Motor neuron (in vitro differentiated cells): ENCODE results near the gene C15orf61. TPM values are rescaled to one million over a fixed set of nuclear protein-coding genes. Genes with fewer than 3 reads are reported as not detected.

Experiments used
- ATAC-seq, 8 experiments: fragments of 200-7000 bp; cut with Tn5 transposase; replicated peaks in 6 of 8; 2 replicates each; pipeline ENCODE4 v1.8.0; 2021; ENCODE audit warnings: mild to moderate bottlenecking in 8 of 8, moderate library complexity in 8 of 8
- H3K27ac ChIP-seq, 2 donors: fragments of 250-450 bp; sonication (Bioruptor Pico); 2 replicates each; pipeline ENCODE4 v1.9.0; 2021; ENCODE audit warnings: antibody characterized with exemption in 2 of 2, mild to moderate bottlenecking in 2 of 2, moderate library complexity in 1 of 2
- H3K4me1 ChIP-seq, 2 donors: fragments of 250-450 bp; sonication (Bioruptor Pico); replicated peaks in 1 of 2; 2 replicates each; pipeline ENCODE4 v1.6.1; 2021; ENCODE audit warnings: antibody characterized with exemption in 2 of 2, mild to moderate bottlenecking in 2 of 2, moderate library complexity in 1 of 2
- H3K4me3 ChIP-seq, 5 donors: fragments of 250-450 bp; sonication (Bioruptor Pico); 2 replicates each; pipeline ENCODE4 v1.9.0; 2021; ENCODE audit warnings: antibody characterized with exemption in 5 of 5, mild to moderate bottlenecking in 5 of 5, moderate library complexity in 4 of 5
- WGBS, 10 experiments: fragments of 450-650 bp; shearing (Covaris generic); methylation state at CpG; one replicate each; pipeline ENCODE4 v1.0.0; 2022; 5-methylcytosine and 5-hydroxymethylcytosine counted together
- in situ Hi-C, 9 experiments: fragments of 400-800 bp; cut with MboI; loops; one replicate each; pipeline ENCODE4 v1.15.0; 2021; ENCODE audit warnings: low sequenced_read_pairs in 9 of 9, low pct_unique_long_range_greater_than_20kb in 2 of 9; ENCODE audit not compliant: unreplicated experiment in 9 of 9
- total RNA-seq, 8 experiments: library from RNA; unstranded; fragments of 300-600 nt; gene quantifications; 2 replicates each; pipeline versions ENCODE4 v1.2.3 to v1.2.4, GENCODE V29; 2022

Gene C15orf61
- total RNA-seq, 8 experiments from 2014 or later = 1.9 to 4.9 (median 3.8) TPM

GRCh38 chr15:67560320-67560719 lies 39.4 kb downstream of the C15orf61 start:
- peaks cover 11 to 12% of the 10 kb centered on the region in 2 donors for H3K4me1 ChIP-seq
- no peak overlapping the region for H3K27ac ChIP-seq
- no peak for ATAC-seq
- WGBS, 10 experiments = 22 to 100% (median 96%) methylated on average over 1 of the region's 1 CpG; no CpG with 5 or more reads in 2 of the 10 experiments
- in situ Hi-C loops = no loop called here
- no peak overlapping the region for H3K4me3 ChIP-seq

DNA sequence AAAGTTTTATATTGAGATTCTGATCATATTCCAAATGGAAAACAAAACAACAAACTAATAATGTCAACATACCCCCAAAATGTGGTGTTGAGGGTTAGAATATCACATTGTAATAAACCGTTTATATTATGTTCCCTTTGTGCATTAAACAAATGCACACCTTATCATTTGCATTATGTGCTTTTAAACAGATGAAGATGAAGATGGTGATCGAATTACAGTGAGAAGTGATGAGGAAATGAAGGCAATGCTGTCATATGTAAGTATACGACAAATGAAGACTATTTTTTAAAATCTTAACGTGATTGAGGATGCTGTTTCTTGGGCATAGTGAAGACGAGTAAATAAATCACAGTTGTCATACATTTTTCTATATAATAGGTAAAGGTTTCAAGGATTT lies 42.2 kb downstream of the C15orf61 start:
- H3K4me1 ChIP-seq = peaks cover 11 to 12% of the 10 kb centered on the region in 2 donors
- no peak overlapping the region for H3K4me3 ChIP-seq
- ATAC-seq = no peak
- no peak overlapping the region for H3K27ac ChIP-seq
- in situ Hi-C loops = no loop called here
- WGBS, 10 experiments = 60 to 100% (median 88%) methylated on average over 1 to 5 of the region's 5 CpGs

DNA sequence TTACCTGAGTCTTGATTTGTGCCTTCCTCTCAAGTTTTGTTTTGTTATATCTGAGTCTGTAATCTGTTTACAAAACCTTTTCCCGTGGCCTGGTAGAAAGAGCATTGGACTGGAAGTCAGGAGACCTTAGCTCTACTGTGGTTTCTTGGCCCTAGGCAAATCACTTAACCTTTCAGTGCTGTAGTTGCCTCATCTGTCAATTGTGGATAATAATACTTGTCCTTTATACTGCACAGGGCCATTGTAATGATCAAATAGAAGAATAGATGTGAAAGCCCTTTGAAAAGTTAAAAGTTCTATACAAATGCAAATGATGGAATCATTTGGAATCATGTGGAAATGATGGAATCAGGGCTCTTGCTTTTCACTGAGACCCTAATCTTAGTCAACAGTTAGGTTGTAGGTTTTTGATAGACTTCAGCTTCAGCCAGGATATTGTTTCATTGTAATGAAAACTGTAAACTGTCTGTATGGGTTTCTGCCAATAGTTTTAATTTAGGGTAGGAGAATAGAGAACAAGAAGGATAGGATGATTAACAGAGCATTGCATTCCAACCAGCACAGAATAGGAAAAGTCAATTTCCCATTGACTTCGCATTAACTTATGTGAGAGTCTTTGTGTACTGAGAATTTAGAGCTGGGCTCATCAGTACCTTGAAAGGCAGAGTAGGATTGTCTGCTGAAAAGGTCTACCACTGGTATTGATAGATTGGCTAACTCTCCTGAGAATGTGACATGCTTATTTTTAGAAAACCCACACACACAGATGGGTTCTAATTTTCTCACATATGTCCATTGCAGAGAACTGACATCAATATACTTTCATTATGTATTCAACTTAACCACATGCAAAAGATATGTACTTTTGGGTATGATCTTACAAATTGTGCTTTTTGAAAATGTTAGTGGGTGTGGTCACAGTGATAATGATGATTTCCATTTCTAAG lies 43.4 kb downstream of the C15orf61 start:
- H3K4me1 ChIP-seq = peaks cover 11 to 12% of the 10 kb centered on the region in 2 donors
- no peak overlapping the region for H3K27ac ChIP-seq
- in situ Hi-C loops = no loop called here
- ATAC-seq = peak in 6 of 8 experiments; percentile 45 to 89 (median 73)
- 0 to 100% (median 30%) methylated on average over 1 to 2 of the region's 2 CpGs; no CpG with 5 or more reads in 1 of the 10 experiments for WGBS, 10 experiments
- no peak overlapping the region for H3K4me3 ChIP-seq

GRCh38 chr15:67564968-67565345 lies 44.0 kb downstream of the C15orf61 start:
- Histone ChIP-seq H3K4me3 (no peak overlapping the region), H3K27ac (no peak overlapping the region), H3K4me1 (peaks cover 11 to 12% of the 10 kb centered on the region in 2 donors)
- in situ Hi-C loops = no loop called here
- 57 to 93% (median 67%) methylated on average over 1 to 3 of the region's 3 CpGs; no CpG with 5 or more reads in 3 of the 10 experiments for whole genome bisulfite sequencing, 10 experiments
- peak in 2 of 8 experiments; percentile 48 to 51 for ATAC-seq

DNA sequence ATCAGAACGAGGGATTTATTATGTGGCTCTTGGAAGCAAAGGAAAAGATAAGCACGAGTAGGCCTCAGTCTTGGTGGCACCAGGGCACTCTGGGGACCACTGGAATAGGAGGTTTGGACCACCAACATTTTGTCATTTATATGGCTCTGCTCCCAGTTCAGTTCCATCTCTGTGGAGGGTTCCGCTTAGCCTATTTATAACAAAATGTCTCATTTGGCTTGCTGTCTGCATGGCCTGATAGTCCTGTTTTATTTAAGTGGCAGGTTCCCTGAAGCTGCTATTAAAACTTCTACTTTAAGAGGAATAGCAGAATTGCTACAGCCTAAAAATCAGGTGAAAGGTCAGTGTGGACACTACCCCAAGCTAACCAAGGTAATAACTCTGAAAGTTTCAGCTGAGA lies 48.7 kb downstream of the C15orf61 start:
- peaks cover 7 to 13% of the 10 kb centered on the region in 2 donors for H3K4me1 ChIP-seq
- ATAC-seq = no peak
- no peak overlapping the region for H3K27ac ChIP-seq
- in situ Hi-C loops = no loop called here
- H3K4me3 ChIP-seq = no peak overlapping the region
- WGBS, 10 experiments = 73 to 100% (median 82%) methylated on average over 1 to 3 of the region's 3 CpGs; no CpG with 5 or more reads in 2 of the 10 experiments

DNA sequence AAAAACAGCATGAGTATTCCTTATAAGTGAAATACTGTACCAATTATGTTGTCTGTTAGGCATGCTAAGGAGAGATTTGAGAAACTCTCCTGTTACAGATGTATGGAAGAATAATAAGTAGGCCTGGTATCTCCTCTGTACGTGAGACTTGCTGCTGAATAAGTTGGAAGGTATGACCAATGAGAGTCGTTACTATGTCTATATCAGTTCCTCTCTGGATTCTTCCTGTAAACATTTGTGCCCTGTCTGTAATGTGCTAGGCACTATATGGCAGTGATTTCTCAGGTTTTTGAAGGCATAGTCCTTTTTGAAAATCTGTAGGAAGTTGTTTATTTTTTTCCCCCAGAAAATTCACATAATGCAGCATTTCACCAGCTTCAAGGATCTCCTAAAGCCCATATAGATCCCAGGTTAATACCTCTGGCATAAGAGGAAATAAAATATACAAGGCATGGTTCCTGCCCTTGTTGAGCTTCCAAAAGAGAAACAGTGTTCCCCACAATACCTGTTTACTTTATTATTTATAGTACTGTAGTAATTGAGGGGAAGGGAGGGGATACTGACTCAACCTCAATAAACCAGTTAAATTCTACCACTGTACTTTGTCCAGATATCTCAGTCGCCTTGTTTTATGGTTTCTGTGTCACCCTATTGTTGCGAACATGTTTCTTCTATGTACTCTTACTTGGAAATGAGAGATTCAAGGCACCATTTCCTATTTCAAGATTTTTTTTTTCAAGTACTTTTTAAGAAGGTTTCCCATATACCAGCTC lies 50.1 kb downstream of the C15orf61 start:
- WGBS, 10 experiments = 78 to 100% (median 97%) methylated on average over 2 to 4 of the region's 4 CpGs; no CpG with 5 or more reads in 1 of the 10 experiments
- in situ Hi-C loops = no loop called here
- peaks cover 4 to 11% of the 10 kb centered on the region in 2 donors for H3K4me1 ChIP-seq

DNA sequence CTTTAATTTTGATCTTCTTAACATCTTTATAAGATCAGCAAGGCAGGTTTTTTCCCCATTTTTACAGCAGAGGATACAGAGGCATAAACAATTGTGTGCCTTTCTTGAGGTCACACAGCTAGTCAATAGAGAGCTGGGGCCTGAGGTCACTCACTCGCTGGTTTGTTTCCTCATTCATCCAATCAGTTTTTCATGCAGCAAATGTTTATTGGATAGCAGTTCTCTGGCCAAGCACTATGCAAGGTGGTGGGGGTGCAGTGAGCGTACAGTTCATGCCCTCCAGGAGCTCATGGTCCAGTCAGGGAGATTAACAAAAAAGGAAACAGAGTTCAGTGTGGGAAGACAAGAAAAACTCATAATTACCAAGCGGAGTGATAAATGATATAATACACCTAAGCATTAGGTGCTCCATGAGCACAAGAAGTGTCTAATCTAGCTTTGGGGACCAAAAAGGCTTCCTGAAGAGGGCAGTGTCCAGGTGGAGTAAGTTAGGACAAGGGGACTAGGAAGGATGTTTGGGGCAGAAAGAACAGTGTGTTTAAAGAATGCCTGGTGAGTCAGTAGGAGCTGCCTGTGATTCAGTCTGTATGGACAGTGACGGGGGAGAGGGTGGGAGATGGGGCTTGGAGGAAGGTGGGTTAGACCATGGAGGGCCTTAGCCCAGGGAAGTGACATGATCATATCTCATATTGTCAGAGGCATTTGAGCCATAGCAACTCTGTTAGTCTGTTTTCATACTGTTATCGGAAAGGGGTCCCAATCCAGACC lies 50.9 kb downstream of the C15orf61 start:
- Histone ChIP-seq H3K27ac (no peak overlapping the region), H3K4me1 (peaks cover 4 to 11% of the 10 kb centered on the region in 2 donors), H3K4me3 (no peak overlapping the region)
- WGBS, 10 experiments = 87 to 100% (median 94%) methylated on average over 1 to 5 of the region's 5 CpGs; no CpG with 5 or more reads in 4 of the 10 experiments
- ATAC-seq = no peak
- in situ Hi-C loops = no loop called here

More for the DNA sequence above, 50.1 kb downstream of the C15orf61 start:
- no peak overlapping the region for H3K27ac ChIP-seq
- no peak for ATAC-seq
- no peak overlapping the region for H3K4me3 ChIP-seq

- Histone ChIP-seq H3K27ac (no peak overlapping the region), H3K4me1 (peaks cover 4 to 14% of the 10 kb centered on the region in 2 donors), H3K4me3 (no peak overlapping the region)
- in situ Hi-C loops = no loop called here
- no peak for ATAC-seq
- 40 to 100% (median 100%) methylated on average over 1 to 2 of the region's 3 CpGs; no CpG with 5 or more reads in 4 of the 10 experiments for WGBS, 10 experiments
These were observed 52.3 kb downstream of the C15orf61 start for GRCh38 chr15:67573194-67573593.

GRCh38 chr15:67575039-67575502 lies 54.1 kb downstream of the C15orf61 start:
- peaks cover 4 to 15% of the 10 kb centered on the region in 2 donors for H3K4me1 ChIP-seq
- in situ Hi-C loops = no loop called here
- 61% methylated on average over 2 of the region's 4 CpGs; no CpG with 5 or more reads in 9 of the 10 experiments for WGBS, 10 experiments
- H3K4me3 ChIP-seq = no peak overlapping the region
- no peak for ATAC-seq
- H3K27ac ChIP-seq = no peak overlapping the region

- H3K4me3 ChIP-seq = no peak overlapping the region
- WGBS, 10 experiments = 92 to 100% (median 100%) methylated on average over 1 to 3 of the region's 4 CpGs; no CpG with 5 or more reads in 2 of the 10 experiments
- in situ Hi-C loops = no loop called here
- H3K27ac ChIP-seq = no peak overlapping the region
- peaks cover 0 to 7% of the 10 kb centered on the region in 2 donors for H3K4me1 ChIP-seq
- ATAC-seq = peak in 5 of 8 experiments; percentile 47 to 98 (median 72)
These were observed 57.2 kb downstream of the C15orf61 start for GRCh38 chr15:67578020-67578600.

DNA sequence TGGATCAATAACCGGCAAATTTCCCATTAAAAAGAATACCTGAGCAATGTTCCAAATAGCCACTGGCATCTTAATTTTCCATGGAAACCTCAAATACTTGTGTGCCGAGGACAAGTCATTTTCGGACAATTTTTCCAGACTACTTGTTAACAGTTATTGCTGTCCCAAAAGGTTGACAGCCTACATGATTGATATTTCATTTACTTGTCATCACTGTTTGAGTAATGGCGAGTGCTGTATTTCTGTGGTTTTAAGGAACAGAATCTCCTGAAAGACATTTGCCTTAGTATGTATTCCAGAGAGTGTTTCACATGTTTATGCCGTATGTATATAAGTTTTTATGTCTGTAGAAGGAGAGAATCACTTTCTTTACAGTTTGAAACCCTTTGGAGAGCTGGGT lies 58.2 kb downstream of the C15orf61 start:
- ATAC-seq = no peak
- 67 to 100% (median 90%) methylated on average over 2 to 5 of the region's 5 CpGs; no CpG with 5 or more reads in 1 of the 10 experiments for WGBS, 10 experiments
- no peak overlapping the region for H3K27ac ChIP-seq
- H3K4me1 ChIP-seq = peaks cover 0 to 7% of the 10 kb centered on the region in 2 donors
- no peak overlapping the region for H3K4me3 ChIP-seq
- in situ Hi-C loops = no loop called here
